Measurements from ENCODE around the gene AEBP1.

The AEBP1 gene

GRCh38 chr7:44145969-44146911 lies 42.1 kb downstream of the AEBP1 start:
- FAIRE-seq = no peak
- TF ChIP-seq CTCF (IDR thresholded peaks at IDR 0.05; ENCODE audit: insufficient read depth, missing control alignments) = no peak
- DNase-seq (ENCODE audit: insufficient read length, low spot score) = no peak

- DNase-seq (ENCODE audit: insufficient read length, low spot score) (no peak), FAIRE-seq (no peak)
- no peak for TF ChIP-seq CTCF (IDR thresholded peaks at IDR 0.05; ENCODE audit: insufficient read depth, missing control alignments)
These were observed 43.2 kb downstream of the AEBP1 start for GRCh38 chr7:44147026-44147991.

GRCh38 chr7:44148166-44148565 lies 44.0 kb downstream of the AEBP1 start:
- no peak for TF ChIP-seq CTCF (IDR thresholded peaks at IDR 0.05; ENCODE audit: insufficient read depth, missing control alignments)
- no peak for FAIRE-seq
- DNase-seq (ENCODE audit: insufficient read length, low spot score) = no peak

- DNase-seq (ENCODE audit: insufficient read length, low spot score) (no peak), FAIRE-seq (no peak)
- TF ChIP-seq CTCF (IDR thresholded peaks at IDR 0.05; ENCODE audit: insufficient read depth, missing control alignments) = no peak
These were observed 44.9 kb downstream of the AEBP1 start for GRCh38 chr7:44148961-44149536.

GRCh38 chr7:44149571-44150465 lies 45.7 kb downstream of the AEBP1 start:
- DNase-seq (ENCODE audit: insufficient read length, low spot score) = no peak
- FAIRE-seq = no peak
- TF ChIP-seq CTCF (IDR thresholded peaks at IDR 0.05; ENCODE audit: insufficient read depth, missing control alignments) = no peak

- no peak for DNase-seq (ENCODE audit: insufficient read length, low spot score)
- no peak for TF ChIP-seq CTCF (IDR thresholded peaks at IDR 0.05; ENCODE audit: insufficient read depth, missing control alignments)
- FAIRE-seq = no peak
These were observed 46.3 kb downstream of the AEBP1 start for GRCh38 chr7:44150466-44150832.
